Right lobe of liver (tissue), 6 donors: ENCODE data around the gene TMEM97. TPM values are rescaled to one million over a fixed set of nuclear protein-coding genes. Genes with fewer than 3 reads are reported as not detected.

Source experiments
- ATAC-seq, 4 donors: fragments of 200-7000 bp; cut with Tn5 transposase; one replicate each; pipeline ENCODE4 v1.9.1; 2020; ENCODE audit warnings: mild to moderate bottlenecking in 4 of 4, moderate library complexity in 4 of 4
- DNase-seq, 3 donors: peaks; one replicate each; pipeline ENCODE4 v3.0.0-alpha.2; 2020
- H3K27ac ChIP-seq, 3 donors: fragments of 200-600 bp; one replicate each; pipeline ENCODE4 v1.8.0; 2022
- H3K27me3 ChIP-seq, 2 donors: fragments of 200-600 bp; one replicate each; pipeline ENCODE4 v1.8.0; 2022
- H3K36me3 ChIP-seq, 4 donors: fragments of 200-600 bp; sonication (generic) in 1 of 4; one replicate each; pipeline versions ENCODE4 v1.5.1 to v1.8.0; 2017 to 2022; ENCODE audit warnings: control low read depth in 1 of 4
- H3K4me1 ChIP-seq, 4 donors: fragments of 200-600 bp; sonication (generic) in 1 of 4; one replicate each; pipeline versions ENCODE4 v1.5.1 to v1.8.0; 2017 to 2022; ENCODE audit warnings: control low read depth in 1 of 4
- H3K4me3 ChIP-seq, 3 donors: fragments of 200-600 bp; one replicate each; pipeline ENCODE4 v1.8.0; 2022
- H3K9me3 ChIP-seq, 4 donors: fragments of 200-600 bp; sonication (generic) in 1 of 4; one replicate each; pipeline versions ENCODE4 v1.5.1 to v1.8.0; 2017 to 2022; ENCODE audit warnings: control low read depth in 1 of 4
- CTCF ChIP-seq, 4 donors: fragments of 200-600 bp in 3 of 4; fragments of 450-650 bp in 1 of 4; IDR thresholded peaks; one replicate each; pipeline versions ENCODE4 v1.5.1 to v1.8.0; 2016 to 2022; ENCODE audit warnings: antibody characterized with exemption in 4 of 4, mild to moderate bottlenecking in 2 of 4
- POLR2A ChIP-seq: fragments of 450-650 bp; IDR thresholded peaks from one replicate; pipeline ENCODE4 v1.6.1; 2017; ENCODE audit warnings: antibody characterized with exemption, mild to moderate bottlenecking
- WGBS: methylation state at CpG from one replicate; pipeline ENCODE4 v1.1.6; 2018; ENCODE audit warnings: low coverage, low lambda C conversion rate; ENCODE audit not compliant: insufficient coverage; ENCODE audit errors: missing lambda C conversion rate; 5-methylcytosine and 5-hydroxymethylcytosine counted together
- intact Hi-C, 2 donors: fragments of 100-400 bp; cut with DNase I; formaldehyde crosslinking; loops; one replicate each; pipeline versions ENCODE4 v1.11.2 to v1.14.1; 2022
- total RNA-seq, 6 experiments: library from RNA; depleted of rRNA in 2 of 6; stranded (reverse); fragments of >200 nt in 2 of 6; fragmentation: NEBNext Ultra II Directional in 3 of 6; extraction: Animal tissue kit (Norgen Biotek cat#: 25700) in 3 of 6; gene quantifications; one replicate each; pipeline versions ENCODE4 v1.1.0 to v1.2.4, GENCODE V29; 2016 to 2023
- donor health status: DM: no; HTN: yes; CAD: no.
- donor health status: DM: no; HTN: no; CAD: no.
- donor health status: DM: no; HTN: no; CAD: no.
- donor health status: DM: no; HTN: yes; CAD: no.
- donor health status: DM: no; HTN: yes; CAD: no.

TMEM97 gene
- total RNA-seq, 6 experiments from 2014 or later: 20.0 to 84.0 (median 44.2) TPM

- DNase-seq (no peak), ATAC-seq (peak in 3 of 4 donors; percentile 1 to 2 (median 1))
- WGBS: 14% methylated on average over 1 of the region's 3 CpGs
- Histone ChIP-seq H3K9me3 (no peaks in the 10 kb centered on the region), H3K27ac (peak overlapping the region in 1 of 3 donors; percentile 43), H3K4me3 (no peak overlapping the region), H3K27me3 (no peaks in the 10 kb centered on the region), H3K36me3 (peaks cover 0 to 41% (median 21%) of the 10 kb centered on the region in 4 donors), H3K4me1 (peaks cover 0 to 16% (median 2%) of the 10 kb centered on the region in 4 donors)
- no peak for TF ChIP-seq POLR2A
- TF ChIP-seq CTCF (IDR thresholded peaks at IDR 0.05): no peak
- intact Hi-C loops: no loop called here
Measured at GRCh38 chr17:28365487-28365886, 46.5 kb downstream of the TMEM97 start.

- no peak for DNase-seq
- no peaks in the 10 kb centered on the region for H3K9me3 ChIP-seq
- H3K4me1 ChIP-seq: peaks cover 0 to 22% (median 2%) of the 10 kb centered on the region in 4 donors
- ATAC-seq: no peak
- H3K27ac ChIP-seq: peak overlapping the region in 1 of 3 donors; percentile 92
- intact Hi-C loops: no loop called here
- no peak for TF ChIP-seq CTCF (IDR thresholded peaks at IDR 0.05)
- no peak for TF ChIP-seq POLR2A
- H3K36me3 ChIP-seq: peaks cover 0 to 30% (median 15%) of the 10 kb centered on the region in 4 donors
- peak overlapping the region in 2 of 3 donors; percentile 88 to 92 for H3K4me3 ChIP-seq
- WGBS: 60% methylated on average over 1 of the region's 1 CpG
- no peaks in the 10 kb centered on the region for H3K27me3 ChIP-seq
Measured at GRCh38 chr17:28366605-28367004, 47.6 kb downstream of the TMEM97 start.

- peak in 1 of 3 donors; percentile 60 for DNase-seq
- TF ChIP-seq POLR2A (no peak), CTCF (IDR thresholded peaks at IDR 0.05) (no peak)
- Histone ChIP-seq H3K4me3 (peak overlapping the region; percentile 63 to 92 (median 88)), H3K36me3 (peaks cover 0 to 27% (median 10%) of the 10 kb centered on the region in 4 donors), H3K9me3 (no peaks in the 10 kb centered on the region), H3K27me3 (no peaks in the 10 kb centered on the region), H3K4me1 (peaks cover 0 to 22% (median 2%) of the 10 kb centered on the region in 4 donors), H3K27ac (peak overlapping the region; percentile 59 to 92 (median 85))
- intact Hi-C loops: no loop called here
- 33% methylated on average over 3 of the region's 21 CpGs for WGBS
- ATAC-seq: no peak
Measured at GRCh38 chr17:28367641-28368305, 48.8 kb downstream of the TMEM97 start.

GRCh38 chr17:28368306-28368831 is 49.4 kb downstream of the TMEM97 start:
- peak overlapping the region; percentile 70 to 92 (median 85) for H3K27ac ChIP-seq

More at GRCh38 chr17:28368306-28368831, 49.4 kb downstream of the TMEM97 start:
- H3K9me3 ChIP-seq: no peaks in the 10 kb centered on the region
- no peak for TF ChIP-seq CTCF (IDR thresholded peaks at IDR 0.05)
- peak; percentile 42 for TF ChIP-seq POLR2A
- intact Hi-C loops: no loop called here
- H3K27me3 ChIP-seq: no peaks in the 10 kb centered on the region
- H3K36me3 ChIP-seq: peaks cover 0 to 27% (median 10%) of the 10 kb centered on the region in 4 donors
- DNase-seq (peak; percentile 67 to 89 (median 80)), ATAC-seq (peak; percentile 26 to 51 (median 39))
- 20% methylated on average over 2 of the region's 5 CpGs for WGBS
- peak overlapping the region; percentile 63 to 92 (median 88) for H3K4me3 ChIP-seq
- peaks cover 0 to 22% (median 2%) of the 10 kb centered on the region in 4 donors for H3K4me1 ChIP-seq
